ENCODE results near the gene ASB8. TPM values are rescaled to one million over a fixed set of nuclear protein-coding genes. Genes with fewer than 3 reads are reported as not detected.

The ASB8 gene
- total RNA-seq, 1 experiment from 2014 or later: 19.2 TPM

GRCh38 chr12:48169011-48169410, 11.7 kb upstream of the ASB8 start:
- Mint-ChIP-seq H3K9me3 (ENCODE audit: low read depth, unreplicated experiment) (no peaks in the 10 kb centered on the region), H3K4me3 (ENCODE audit: low read depth, unreplicated experiment) (no peak overlapping the region), H3K27ac (ENCODE audit: unreplicated experiment) (no peak overlapping the region), H3K4me1 (ENCODE audit: low read depth, unreplicated experiment) (no peaks in the 10 kb centered on the region), H3K27me3 (ENCODE audit: unreplicated experiment) (peaks cover 16% of the 10 kb centered on the region), H3K36me3 (ENCODE audit: insufficient read depth, unreplicated experiment) (no peaks in the 10 kb centered on the region)
- intact Hi-C loops (cut with micrococcal nuclease; ENCODE audit: unreplicated experiment): loop anchor here (10.0 kb wide), 1 partner anchor 264 kb away; the partner anchor contains the start of gene VDR
- CTCF ChIA-PET: no interaction called here
- no peak for DNase-seq
- no TSS peak for BruUV-seq (replicated peaks)
- no peak for TF ChIP-seq CTCF (IDR thresholded peaks at IDR 0.05; ENCODE audit: unreplicated experiment)

GRCh38 chr12:48165089-48165981, 8.0 kb upstream of the ASB8 start:
- no peak overlapping the region for H3K4me3 Mint-ChIP-seq (ENCODE audit: low read depth, unreplicated experiment)
- no peaks in the 10 kb centered on the region for H3K9me3 Mint-ChIP-seq (ENCODE audit: low read depth, unreplicated experiment)
- intact Hi-C loops (cut with micrococcal nuclease; ENCODE audit: unreplicated experiment): loop anchor here (1.0 to 10.0 kb wide), 2 partner anchors 81 to 261 kb away; partner anchors contain the start of gene VDR
- H3K4me1 Mint-ChIP-seq (ENCODE audit: low read depth, unreplicated experiment): no peaks in the 10 kb centered on the region
- no TSS peak for BruUV-seq (replicated peaks)
- no peaks in the 10 kb centered on the region for H3K36me3 Mint-ChIP-seq (ENCODE audit: insufficient read depth, unreplicated experiment)
- peaks cover 38% of the 10 kb centered on the region for H3K27me3 Mint-ChIP-seq (ENCODE audit: unreplicated experiment)
- peak; percentile 43 for TF ChIP-seq CTCF (IDR thresholded peaks at IDR 0.05; ENCODE audit: unreplicated experiment)
- CTCF ChIA-PET: interaction anchor here (0.6 kb wide), 1 partner anchor 9 kb away, joined by 8 read pairs; no protein-coding TSS in a partner anchor
- no peak overlapping the region for H3K27ac Mint-ChIP-seq (ENCODE audit: unreplicated experiment)
- DNase-seq: peak; percentile 52

GRCh38 chr12:48164451-48164850, 7.1 kb upstream of the ASB8 start:
- DNase-seq: no peak
- H3K27me3 Mint-ChIP-seq (ENCODE audit: unreplicated experiment): peaks cover 38% of the 10 kb centered on the region
- CTCF ChIA-PET: no interaction called here
- BruUV-seq (replicated peaks): no TSS peak
- no peaks in the 10 kb centered on the region for H3K9me3 Mint-ChIP-seq (ENCODE audit: low read depth, unreplicated experiment)
- intact Hi-C loops (cut with micrococcal nuclease; ENCODE audit: unreplicated experiment): loop anchor here (10.0 kb wide), 1 partner anchor 260 kb away; the partner anchor contains the start of gene VDR
- H3K4me1 Mint-ChIP-seq (ENCODE audit: low read depth, unreplicated experiment): no peaks in the 10 kb centered on the region
- no peak overlapping the region for H3K27ac Mint-ChIP-seq (ENCODE audit: unreplicated experiment)
- H3K4me3 Mint-ChIP-seq (ENCODE audit: low read depth, unreplicated experiment): no peak overlapping the region
- TF ChIP-seq CTCF (IDR thresholded peaks at IDR 0.05; ENCODE audit: unreplicated experiment): no peak
- no peaks in the 10 kb centered on the region for H3K36me3 Mint-ChIP-seq (ENCODE audit: insufficient read depth, unreplicated experiment)

- H3K4me1 Mint-ChIP-seq (ENCODE audit: low read depth, unreplicated experiment): no peaks in the 10 kb centered on the region
- H3K4me3 Mint-ChIP-seq (ENCODE audit: low read depth, unreplicated experiment): no peak overlapping the region
- no peaks in the 10 kb centered on the region for H3K9me3 Mint-ChIP-seq (ENCODE audit: low read depth, unreplicated experiment)
- peaks cover 38% of the 10 kb centered on the region for H3K27me3 Mint-ChIP-seq (ENCODE audit: unreplicated experiment)
- no peaks in the 10 kb centered on the region for H3K36me3 Mint-ChIP-seq (ENCODE audit: insufficient read depth, unreplicated experiment)
- intact Hi-C loops (cut with micrococcal nuclease; ENCODE audit: unreplicated experiment): loop anchor here (10.0 kb wide), 1 partner anchor 258 kb away; the partner anchor contains the start of gene VDR
- DNase-seq: no peak
- no peak overlapping the region for H3K27ac Mint-ChIP-seq (ENCODE audit: unreplicated experiment)
- CTCF ChIA-PET: no interaction called here
- TF ChIP-seq CTCF (IDR thresholded peaks at IDR 0.05; ENCODE audit: unreplicated experiment): no peak
- no TSS peak for BruUV-seq (replicated peaks)
These were observed 5.9 kb upstream of the ASB8 start for GRCh38 chr12:48163150-48163747.

All from Calu3 (cell line).